Suppressor macrophage (primary cell): ENCODE measurements around the gene DNAH10.
A peak's percentile ranks its signal among the peaks of the same experiment; 100 is the strongest.

Experiments used
- DNase-seq, 4 experiments: peaks; one replicate each; pipeline ENCODE4 v3.0.0-alpha.2; 2020 to 2022

Gene DNAH10

DNA sequence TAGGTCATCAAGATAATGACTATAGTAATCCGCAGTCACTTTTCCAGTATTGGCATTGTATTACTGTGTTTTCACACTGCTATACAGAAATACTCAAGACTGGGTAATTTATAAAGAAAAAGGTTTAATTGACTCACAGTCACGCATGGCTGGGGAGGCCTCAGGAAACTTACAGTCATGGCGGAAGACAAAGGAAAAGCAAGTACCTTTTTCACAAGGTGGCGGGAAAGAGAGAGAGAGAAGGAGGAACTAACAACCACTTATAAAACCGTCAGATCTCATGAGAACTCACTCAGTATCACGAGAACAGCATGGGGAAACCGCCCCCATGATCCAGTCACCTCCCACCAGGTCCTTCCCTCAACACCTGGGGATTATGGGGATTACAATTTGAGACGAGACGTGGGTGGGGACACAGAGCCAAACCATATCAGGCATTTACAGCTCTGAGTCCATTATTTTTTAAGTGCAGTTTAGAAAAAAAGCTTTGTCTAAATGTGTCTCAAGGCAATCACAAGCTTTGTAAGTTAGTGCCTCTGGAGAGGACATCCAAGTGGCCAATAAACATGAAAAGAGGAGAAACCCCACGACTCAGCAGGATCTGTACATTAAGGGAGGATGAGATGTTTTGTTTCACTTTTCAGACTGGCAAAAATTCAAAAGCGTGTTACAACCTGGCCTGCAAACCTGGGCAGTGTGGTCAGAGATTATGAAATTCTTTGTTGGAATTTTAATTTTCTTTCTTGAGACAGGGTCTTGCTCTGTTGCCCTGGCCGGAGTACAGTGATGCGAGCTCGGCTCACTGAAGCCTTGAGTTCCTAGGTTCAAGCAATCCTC is 82.0 kb downstream of the DNAH10 start:
- DNase-seq, result no peak

GRCh38 chr12:123845881-123846280 is 83.8 kb downstream of the DNAH10 start:
- no peak for DNase-seq

DNA sequence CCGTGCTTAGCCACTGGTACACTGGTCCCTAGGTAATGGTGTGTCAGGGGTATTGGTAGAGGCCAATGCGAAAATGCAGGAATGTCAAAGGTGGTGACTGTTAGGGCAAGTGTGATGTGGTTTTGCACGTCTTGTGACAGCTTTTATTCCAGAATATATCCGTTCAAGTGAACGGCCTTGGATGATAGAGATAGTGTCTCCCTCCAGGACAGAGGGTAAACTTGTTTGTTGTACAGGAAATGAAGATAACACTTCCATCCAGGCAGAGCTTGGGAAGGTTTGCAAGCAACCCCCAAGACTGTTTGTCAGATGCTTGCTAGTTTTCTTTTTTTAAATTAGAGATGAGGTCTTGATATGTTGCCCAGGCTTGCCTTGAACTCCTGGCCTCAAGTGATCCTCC is 84.2 kb downstream of the DNAH10 start:
- no peak for DNase-seq

DNA sequence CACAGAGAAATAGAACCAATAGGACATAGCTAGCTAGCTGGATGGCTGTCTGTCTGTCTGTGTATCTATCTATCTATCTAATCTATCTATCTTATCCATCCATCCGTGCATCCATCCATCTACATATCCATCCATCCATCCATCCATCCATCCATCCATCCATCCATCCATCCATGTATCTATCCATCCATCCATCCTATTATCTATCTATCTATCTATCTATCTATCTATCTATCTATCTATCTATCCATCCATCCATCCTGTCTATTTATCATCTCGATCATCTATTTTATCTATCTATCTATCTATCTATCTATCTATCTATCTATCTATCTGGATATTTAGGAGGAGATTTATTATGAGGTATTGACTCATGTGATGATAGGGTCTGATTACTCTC is 84.9 kb downstream of the DNAH10 start:
- DNase-seq, result no peak

GRCh38 chr12:123847876-123848275 is 85.8 kb downstream of the DNAH10 start:
- DNase-seq, result no peak

DNA sequence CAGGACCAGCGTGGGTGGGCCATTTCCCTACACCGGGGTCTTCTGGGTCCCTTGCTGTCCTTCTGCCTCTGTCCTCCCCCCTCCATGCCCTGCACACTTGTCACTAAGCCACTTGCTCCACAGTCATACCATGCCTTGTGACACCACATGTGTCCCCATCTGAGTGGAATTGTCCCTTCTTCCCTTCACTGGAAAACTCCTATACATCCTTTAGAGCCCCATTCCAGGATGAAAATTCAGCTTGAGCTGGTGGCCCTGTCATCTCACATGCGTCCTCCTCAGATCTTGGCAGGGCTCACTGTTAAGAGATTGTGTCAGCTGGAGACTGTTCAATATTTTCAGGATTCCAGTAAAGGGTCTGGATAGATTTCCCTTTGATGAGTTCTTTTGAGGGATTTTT is 87.4 kb downstream of the DNAH10 start:
- DNase-seq, result no peak

DNA sequence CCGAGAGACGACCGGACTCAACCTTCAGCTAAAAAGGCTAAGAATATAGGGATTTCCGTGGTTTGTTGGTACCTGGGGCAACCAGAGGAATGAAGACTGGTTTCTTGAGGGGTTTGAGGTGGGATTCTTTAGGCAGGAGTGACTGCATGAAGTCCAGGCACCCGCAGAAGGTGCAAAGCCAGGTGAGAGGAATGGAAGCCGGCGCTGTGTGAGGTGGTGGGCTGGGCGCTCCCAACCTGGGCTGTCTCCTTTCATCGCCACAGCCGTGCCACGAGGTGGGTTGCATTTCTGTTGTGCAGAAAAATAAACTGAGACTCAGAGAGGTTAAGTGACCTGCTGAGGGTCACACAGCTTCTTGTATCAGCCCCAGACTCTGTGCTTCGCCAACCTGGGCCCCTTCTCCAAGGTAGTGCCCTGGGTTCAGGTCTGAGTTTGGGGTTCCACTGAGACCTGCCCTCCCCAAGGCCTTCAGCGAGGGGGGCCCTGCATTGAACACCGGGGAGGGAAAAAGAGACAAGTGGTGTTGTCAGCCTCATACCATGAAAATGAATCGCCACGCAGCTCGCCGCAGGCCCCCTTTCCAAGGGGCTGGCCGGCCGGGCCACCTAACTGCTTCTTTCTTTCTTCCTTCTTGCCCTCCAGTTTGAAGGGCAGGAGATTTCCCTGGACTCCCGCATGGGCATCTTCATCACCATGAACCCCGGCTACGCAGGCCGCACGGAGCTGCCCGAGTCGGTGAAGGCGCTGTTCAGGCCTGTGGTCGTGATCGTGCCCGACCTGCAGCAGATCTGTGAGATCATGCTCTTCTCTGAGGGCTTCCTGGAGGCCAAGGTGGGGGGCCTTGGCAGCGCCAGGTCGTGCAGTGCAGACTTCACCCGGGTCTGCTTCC is 88.4 kb downstream of the DNAH10 start:
- DNase-seq, result no peak

- DNase-seq, result no peak
These were observed 91.4 kb downstream of the DNAH10 start for GRCh38 chr12:123853396-123854070.

DNA sequence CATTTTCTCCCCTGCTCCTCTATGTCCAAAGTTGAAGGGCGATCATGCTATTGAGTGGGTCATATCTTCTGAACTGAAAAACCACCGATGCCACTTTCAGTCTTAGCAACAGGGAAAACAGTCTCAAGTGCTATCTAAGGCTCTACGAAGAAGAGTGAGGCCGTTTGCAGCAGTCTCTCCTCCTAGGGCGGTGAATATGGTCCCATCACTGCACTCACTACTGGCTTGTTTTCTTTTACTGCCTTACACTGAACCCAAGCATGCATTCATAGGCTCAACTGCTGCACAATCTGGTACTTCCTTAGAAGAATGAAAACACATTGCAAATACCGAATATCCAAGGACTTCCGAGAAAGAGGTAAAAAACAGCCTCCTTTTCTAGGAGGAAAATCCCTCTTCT is 92.1 kb downstream of the DNAH10 start:
- no peak for DNase-seq

DNA sequence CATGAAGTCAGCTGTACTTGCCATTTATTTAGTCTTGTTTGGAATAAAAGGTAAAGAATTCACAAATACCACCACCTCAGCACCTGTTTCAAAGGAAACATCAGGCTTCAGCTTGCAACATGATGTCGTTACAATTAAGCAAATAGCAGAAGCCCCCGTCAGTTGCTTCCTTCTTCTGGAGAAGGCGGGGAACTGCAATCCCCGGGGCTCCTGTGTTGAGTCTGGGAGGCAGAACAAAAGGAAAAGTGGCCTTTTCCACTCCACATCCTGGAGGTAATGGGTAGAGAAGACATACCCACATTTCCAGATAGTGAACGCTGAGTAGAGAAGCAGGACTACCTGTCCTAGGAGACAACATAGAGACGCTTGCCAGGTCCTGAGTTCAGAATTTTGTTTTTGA is 92.8 kb downstream of the DNAH10 start:
- DNase-seq, result peak in 3 of 4 experiments; percentile 12 to 32 (median 26)

- DNase-seq, result no peak
These were observed 94.6 kb downstream of the DNAH10 start for GRCh38 chr12:123856681-123857080.

GRCh38 chr12:123858176-123858575 is 96.1 kb downstream of the DNAH10 start:
- DNase-seq, result no peak

DNA sequence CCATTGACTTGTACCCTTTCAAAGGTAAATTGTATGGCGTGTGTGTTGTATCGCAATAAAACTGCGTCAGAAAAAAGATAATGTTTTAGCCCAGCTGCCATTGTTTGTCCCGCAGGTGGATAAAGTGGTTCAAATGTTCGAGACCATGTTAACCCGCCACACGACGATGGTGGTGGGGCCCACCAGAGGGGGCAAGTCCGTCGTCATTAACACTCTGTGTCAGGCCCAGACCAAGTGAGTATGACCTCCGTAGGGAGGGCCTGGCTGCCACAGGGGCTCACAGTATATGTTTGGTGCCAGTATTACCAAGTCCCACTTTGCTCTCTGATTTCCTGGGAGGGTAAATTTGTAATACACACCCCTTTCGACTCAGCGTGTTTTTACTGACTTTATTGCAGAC is 96.9 kb downstream of the DNAH10 start:
- DNase-seq, result no peak

DNA sequence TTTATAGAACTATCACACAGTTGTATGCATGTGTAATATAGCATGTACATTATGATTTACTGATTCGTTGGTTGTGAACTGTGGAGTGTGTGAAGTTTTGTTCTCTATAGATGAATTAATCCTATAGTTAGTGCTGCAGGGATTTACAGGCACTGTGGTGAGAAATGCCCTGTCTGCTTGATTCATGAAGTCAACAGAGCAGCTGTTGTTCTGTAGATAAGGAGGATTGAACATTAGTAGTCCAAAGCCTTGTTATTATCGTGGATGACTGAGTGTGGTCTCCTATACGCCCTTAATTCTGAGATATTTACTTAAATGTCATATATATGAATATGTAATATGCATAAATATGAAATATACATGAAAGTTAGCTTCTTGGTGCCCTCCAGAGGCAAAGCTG is 98.3 kb downstream of the DNAH10 start:
- no peak for DNase-seq

DNA sequence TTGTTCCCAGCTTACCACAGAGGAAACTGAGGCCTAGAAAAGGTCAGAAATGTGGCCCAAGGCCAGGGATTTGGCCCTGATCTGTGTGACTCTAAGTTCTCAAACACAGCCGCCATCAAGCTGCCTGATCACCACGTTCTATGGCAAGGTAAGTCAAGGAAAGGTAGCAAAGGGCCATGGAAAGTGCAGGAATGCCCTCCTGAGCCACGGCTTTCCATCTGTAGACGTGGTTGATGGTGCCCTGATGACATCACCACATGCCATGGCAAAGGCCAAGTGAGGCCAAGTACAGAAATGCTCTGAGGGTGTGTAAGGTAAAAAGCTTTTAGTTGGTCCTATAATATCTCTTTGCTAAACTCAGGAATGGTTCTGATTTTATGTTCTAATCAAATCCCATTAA is 99.3 kb downstream of the DNAH10 start:
- no peak for DNase-seq

DNA sequence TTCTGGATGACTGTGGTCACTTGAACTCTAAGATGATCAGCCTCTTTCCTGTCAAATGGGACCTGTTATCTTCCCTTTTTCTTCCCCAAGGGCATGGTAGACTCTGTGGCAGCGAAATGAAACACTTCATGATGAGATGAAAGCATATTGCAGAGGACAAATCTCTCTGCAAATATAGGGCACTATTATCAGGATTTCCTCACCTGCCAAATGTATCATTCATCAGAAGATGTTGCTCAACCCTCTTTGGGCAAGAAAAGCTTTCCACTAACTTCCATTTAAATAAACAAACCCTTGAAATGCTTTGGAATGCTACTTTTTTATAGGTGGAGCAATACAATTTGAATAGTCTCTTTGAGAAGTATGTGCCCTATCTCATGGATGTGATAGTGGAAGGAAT is 105.0 kb downstream of the DNAH10 start:
- no peak for DNase-seq

- no peak for DNase-seq
These were observed 106.7 kb downstream of the DNAH10 start for GRCh38 chr12:123868791-123869190.

GRCh38 chr12:123873793-123874192 is 111.7 kb downstream of the DNAH10 start:
- DNase-seq, result peak; percentile 16 to 55 (median 42)

- peak; percentile 60 to 71 (median 64) for DNase-seq
These were observed 115.9 kb downstream of the DNAH10 start for GRCh38 chr12:123877968-123878367.

GRCh38 chr12:123879101-123879500 is 117.0 kb downstream of the DNAH10 start:
- DNase-seq, result no peak

GRCh38 chr12:123879691-123880090 is 117.6 kb downstream of the DNAH10 start:
- no peak for DNase-seq

DNA sequence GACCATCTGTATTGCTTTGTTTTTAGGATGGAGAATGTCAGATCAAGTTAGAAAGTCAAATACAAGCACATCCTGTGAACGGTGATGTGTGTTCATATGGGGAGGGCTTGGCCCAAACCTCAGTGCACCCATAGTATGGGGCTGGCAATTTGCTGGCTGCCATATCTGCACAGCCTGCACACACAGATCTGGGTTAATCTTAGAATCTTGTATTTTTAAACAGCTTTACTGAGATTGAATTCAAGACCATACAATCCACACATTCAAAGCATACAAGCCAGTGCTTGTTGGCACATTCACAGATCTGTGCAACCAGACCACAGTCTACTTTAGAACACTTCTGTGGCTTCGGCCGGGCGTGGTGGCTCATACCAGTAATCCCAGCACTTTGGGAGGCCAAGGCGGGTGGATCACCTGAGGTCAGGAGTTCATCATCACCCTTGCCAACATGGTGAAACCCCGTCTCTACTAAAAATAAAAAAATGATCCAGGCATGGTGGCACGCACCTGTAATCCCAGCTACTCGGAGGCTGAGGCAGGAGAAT is 120.1 kb downstream of the DNAH10 start:
- DNase-seq, result no peak

GRCh38 chr12:123886258-123886657 is 124.2 kb downstream of the DNAH10 start:
- DNase-seq, result no peak
